HepG2 (cell line): Measurements from ENCODE around the gene ICAM5. TPM values are rescaled to one million over a fixed set of nuclear protein-coding genes. Genes with fewer than 3 reads are reported as not detected.

ENCODE experiments used
- ATAC-seq: fragments of 200-7000 bp; cut with Tn5 transposase; 3 replicates; pipeline ENCODE4 v1.9.1; 2020; ENCODE audit warnings: mild to moderate bottlenecking, moderate library complexity
- BruUV-seq: library from RNA; stranded (reverse); fragments of 400-500 nt; replicated peaks from 2 replicates; lab custom pipeline; 2021; lab: Mats Ljungman, UMichigan
- CTCF ChIA-PET: fragments of 300-600 bp; formaldehyde crosslinking; extraction: SDS; loops from one replicate; lab custom pipeline; 2021; ENCODE audit warnings: low total read pairs, inconsistent platforms, low intra/inter-chr PET ratio; lab: Yijun Ruan, JAX
- POLR2A ChIA-PET: fragments of 350-600 bp; sonication (Branson Sonifier 250); formaldehyde crosslinking; loops from one replicate; lab custom pipeline; 2020; ENCODE audit warnings: antibody characterized with exemption, inconsistent platforms; lab: Yijun Ruan, JAX
- DNase-seq: peaks from one replicate; pipeline ENCODE4 v3.0.0-alpha.2; 2015; ENCODE audit warnings: low spot score
- FAIRE-seq: peaks from 3 replicates; lab custom pipeline; 2011; peaks lifted over from hg19 to GRCh38; lab: Jason Lieb, UNC
- H2AFZ ChIP-seq: one replicate; pipeline ENCODE4 v1.6.1; 2011; ENCODE audit warnings: low read length, inconsistent platforms
- H3K27ac ChIP-seq: fragments of 300-600 bp; 3 replicates; pipeline ENCODE4 v1.8.0; 2011; ENCODE audit warnings: mixed run types, mild to moderate bottlenecking, mixed read lengths, low read length, inconsistent platforms; ENCODE audit not compliant: insufficient read depth; ENCODE audit errors: extremely low read length
- H3K27me3 ChIP-seq, 2 experiments: fragments of 200-600 bp in 1 of 2; 2 replicates in 1 of 2; 3 replicates in 1 of 2; pipeline versions ENCODE4 v1.6.0 to v1.8.0; 2011; ENCODE audit warnings: low read length in 2 of 2, mild to moderate bottlenecking in 2 of 2, moderate library complexity in 2 of 2, inconsistent platforms in 1 of 2; ENCODE audit not compliant: insufficient read depth in 2 of 2, control insufficient read depth in 1 of 2
- H3K36me3 ChIP-seq, 2 experiments: fragments of 200-600 bp in 1 of 2; replicated peaks in 1 of 2; 2 replicates in 1 of 2; 3 replicates in 1 of 2; pipeline versions ENCODE4 v1.5.1 to v1.8.0; 2011; ENCODE audit warnings: low read length in 2 of 2, inconsistent platforms in 1 of 2; ENCODE audit not compliant: insufficient read depth in 2 of 2, control insufficient read depth in 1 of 2
- H3K4me1 ChIP-seq: 2 replicates; pipeline ENCODE4 v1.5.1; 2012; ENCODE audit warnings: low read length, inconsistent platforms; ENCODE audit not compliant: insufficient read depth
- H3K4me2 ChIP-seq: 2 replicates; pipeline ENCODE4 v1.6.0; 2011; ENCODE audit warnings: low read depth, low read length, inconsistent platforms
- H3K4me3 ChIP-seq, 3 experiments: fragments of 200-600 bp in 1 of 3; sonication (generic), shearing (Covaris generic) in 1 of 3; replicated peaks in 1 of 3; 2 replicates each; pipeline ENCODE4 v1.5.1; 2011 to 2016; ENCODE audit warnings: low read length in 3 of 3, inconsistent platforms in 2 of 3, low read depth in 2 of 3, mild to moderate bottlenecking in 2 of 3, control low read depth in 1 of 3, mixed read lengths in 1 of 3; ENCODE audit not compliant: insufficient read depth in 1 of 3
- H3K79me2 ChIP-seq: one replicate; pipeline ENCODE4 v1.6.1; 2011; ENCODE audit warnings: low read length, inconsistent platforms; ENCODE audit not compliant: insufficient read depth
- H3K9ac ChIP-seq: 2 replicates; pipeline ENCODE4 v1.6.0; 2011; ENCODE audit warnings: mild to moderate bottlenecking, low read depth, low read length, inconsistent platforms; ENCODE audit not compliant: insufficient read depth
- H3K9me3 ChIP-seq: 2 replicates; pipeline ENCODE4 v1.5.1; 2012; ENCODE audit warnings: mild to moderate bottlenecking, low read length
- H4K20me1 ChIP-seq: 2 replicates; pipeline ENCODE4 v1.6.0; 2011; ENCODE audit warnings: inconsistent platforms, mild to moderate bottlenecking, low read length, moderate library complexity; ENCODE audit not compliant: insufficient read depth
- BORCS8-MEF2B ChIP-seq: sonication (generic); formaldehyde crosslinking; IDR thresholded peaks from 2 replicates; pipeline ENCODE4 v1.8.0; 2022; ENCODE audit warnings: mild to moderate bottlenecking, missing genetic modification reagents
- DNMT3B ChIP-seq: conservative IDR thresholded peaks from 2 replicates; pipeline ENCODE4 v1.6.1; 2016; ENCODE audit warnings: missing biosample characterization, control low read depth
- NFE2L1 ChIP-seq: sonication (generic); formaldehyde crosslinking; IDR thresholded peaks from 2 replicates; pipeline ENCODE4 v1.4.0; 2020; ENCODE audit warnings: missing genetic modification reagents, mild to moderate bottlenecking, borderline replicate concordance
- PBX2 ChIP-seq: IDR thresholded peaks from 2 replicates; pipeline ENCODE4 v1.6.1; 2016; ENCODE audit warnings: control low read depth
- STAG1 ChIP-seq: sonication (generic); formaldehyde crosslinking; IDR thresholded peaks from 2 replicates; pipeline ENCODE4 v1.4.0; 2020; ENCODE audit warnings: missing genetic modification reagents
- ZMYM4 ChIP-seq: sonication (generic); formaldehyde crosslinking; IDR thresholded peaks from 2 replicates; pipeline ENCODE4 v1.8.1; 2023; ENCODE audit warnings: mild to moderate bottlenecking, missing genetic modification reagents
- ZNF225 ChIP-seq: sonication (generic); formaldehyde crosslinking; IDR thresholded peaks from 2 replicates; pipeline ENCODE4 v1.4.0; 2020; ENCODE audit warnings: mild to moderate bottlenecking, missing genetic modification reagents
- ZNF549 ChIP-seq: sonication (generic); formaldehyde crosslinking; IDR thresholded peaks from 2 replicates; pipeline ENCODE4 v1.5.0; 2020; ENCODE audit warnings: missing genetic modification reagents
- ZSCAN31 ChIP-seq: sonication (generic); formaldehyde crosslinking; IDR thresholded peaks from 2 replicates; pipeline ENCODE4 v1.5.0; 2020; ENCODE audit warnings: low read depth, mild to moderate bottlenecking, missing genetic modification reagents
- WGBS: methylation state at CpG from one replicate; pipeline ENCODE4 v1.1.6; 2017; ENCODE audit warnings: low lambda C conversion rate; 5-methylcytosine and 5-hydroxymethylcytosine counted together
- in situ Hi-C: cut with HindIII; loops from 2 replicates; pipeline ENCODE4 v1.10.0; 2017; ENCODE audit warnings: low pct_unique_long_range_greater_than_20kb; ENCODE audit not compliant: extremely low pct_ligation_motif_present
- intact Hi-C: fragments of 100-400 bp; cut with micrococcal nuclease; formaldehyde crosslinking; loops from one replicate; pipeline ENCODE4 v1.10.0; 2022; ENCODE audit not compliant: unreplicated experiment
- polyA plus RNA-seq, 8 experiments: library from polyadenylated mRNA; depleted of rRNA in 3 of 8; stranded (reverse) in 7 of 8; unstranded in 1 of 8; fragments of >200 nt; fragmentation: Illumina TruSeq in 4 of 8; extraction: Trizol in 4 of 8; gene quantifications; 2 replicates each; pipeline versions ENCODE4 v1.2.1 to v1.2.3, GENCODE V29; 2011 to 2016; ENCODE audit warnings: low read depth in 4 of 8, missing spikeins in 1 of 8, mixed read lengths in 1 of 8; ENCODE audit not compliant: insufficient read depth in 1 of 8
- total RNA-seq, 5 experiments: library from RNA; depleted of rRNA; stranded (reverse); fragments of >200 nt; fragmentation: Illumina TruSeq; extraction: Trizol; gene quantifications; 2 replicates each; pipeline ENCODE4 v1.2.3, GENCODE V29; 2016; ENCODE audit warnings: low read depth in 1 of 5
- TF ChIP-seq, protein P1 (sequence below): sonication (generic); formaldehyde crosslinking; IDR thresholded peaks from 2 replicates; pipeline ENCODE4 v1.9.0; 2021; ENCODE audit warnings: mild to moderate bottlenecking, missing genetic modification reagents
- TF ChIP-seq, protein P2 (sequence below): sonication (generic); formaldehyde crosslinking; IDR thresholded peaks from 2 replicates; pipeline ENCODE4 v1.4.0; 2020; ENCODE audit warnings: missing genetic modification reagents
- TF ChIP-seq, protein P3 (sequence below): sonication (generic); formaldehyde crosslinking; IDR thresholded peaks from 2 replicates; pipeline ENCODE4 v1.8.1; 2023; ENCODE audit warnings: missing genetic modification reagents, mild to moderate bottlenecking, borderline replicate concordance

Gene ICAM5
- total and polyA plus RNA-seq, 2 of the 13 experiments (the other 11 are each of a cell fraction or from before 2014, with no cell fraction given) = 0.46 to 1.6 TPM

- in situ Hi-C loops (no loop called here), intact Hi-C loops (loop anchor here (2.0 to 5.0 kb wide), 2 partner anchors 57 to 320 kb away; partner anchors contain the start of gene DNMT1)
- TSS peak; percentile 69 for BruUV-seq
- H3K4me3 ChIP-seq = peak within 1 kb of the TSS; percentile 64 to 93 (median 88)
- H2AFZ ChIP-seq = no peak within 1 kb of the TSS
- ChIA-PET POLR2A (interaction anchor here (0.5 to 1.6 kb wide), 14 partner anchors 9 to 151 kb away, joined by 3 to 10 read pairs (median 3); partner anchors contain the start of genes ICAM1, RAVER1 and TYK2), CTCF (interaction anchor here (0.6 to 3.5 kb wide), 2 partner anchors 24 to 32 kb away, joined by 4 to 33 read pairs; no protein-coding TSS in a partner anchor)
- H4K20me1 ChIP-seq = no peaks in the 10 kb centered on the region
- no peaks in the 10 kb centered on the region; a peak in 1 of 5 replicates for H3K27me3 ChIP-seq
- H3K9ac ChIP-seq = peak within 1 kb of the TSS; percentile 85
- peaks cover 4 to 23% of the 10 kb centered on the region in 2 experiments; a peak in 4 of 5 replicates for H3K36me3 ChIP-seq
- FAIRE-seq (peak; percentile 94), ATAC-seq (peak; percentile 96), DNase-seq (peak; percentile 99)
- WGBS = under 1% methylated on average over 19 of the region's 77 CpGs
- peak within 1 kb of the TSS; percentile 98 for H3K4me2 ChIP-seq
- peak within 1 kb of the TSS; percentile 80 for H3K27ac ChIP-seq
- H3K79me2 ChIP-seq = peaks cover 11% of the 10 kb centered on the region
- H3K9me3 ChIP-seq = no peaks in the 10 kb centered on the region
- H3K4me1 ChIP-seq = peaks cover 42% of the 10 kb centered on the region
- TF ChIP-seq BORCS8-MEF2B (CRISPR knock-in tag) = peak; percentile 63
- TF ChIP-seq ZSCAN31 = peak; percentile 74
- TF ChIP-seq DNMT3B (CRISPR knock-in tag) = 0 out of 2 replicates have a peak, but pooled peaks have one; percentile 34
- TF ChIP-seq, protein P1, sequence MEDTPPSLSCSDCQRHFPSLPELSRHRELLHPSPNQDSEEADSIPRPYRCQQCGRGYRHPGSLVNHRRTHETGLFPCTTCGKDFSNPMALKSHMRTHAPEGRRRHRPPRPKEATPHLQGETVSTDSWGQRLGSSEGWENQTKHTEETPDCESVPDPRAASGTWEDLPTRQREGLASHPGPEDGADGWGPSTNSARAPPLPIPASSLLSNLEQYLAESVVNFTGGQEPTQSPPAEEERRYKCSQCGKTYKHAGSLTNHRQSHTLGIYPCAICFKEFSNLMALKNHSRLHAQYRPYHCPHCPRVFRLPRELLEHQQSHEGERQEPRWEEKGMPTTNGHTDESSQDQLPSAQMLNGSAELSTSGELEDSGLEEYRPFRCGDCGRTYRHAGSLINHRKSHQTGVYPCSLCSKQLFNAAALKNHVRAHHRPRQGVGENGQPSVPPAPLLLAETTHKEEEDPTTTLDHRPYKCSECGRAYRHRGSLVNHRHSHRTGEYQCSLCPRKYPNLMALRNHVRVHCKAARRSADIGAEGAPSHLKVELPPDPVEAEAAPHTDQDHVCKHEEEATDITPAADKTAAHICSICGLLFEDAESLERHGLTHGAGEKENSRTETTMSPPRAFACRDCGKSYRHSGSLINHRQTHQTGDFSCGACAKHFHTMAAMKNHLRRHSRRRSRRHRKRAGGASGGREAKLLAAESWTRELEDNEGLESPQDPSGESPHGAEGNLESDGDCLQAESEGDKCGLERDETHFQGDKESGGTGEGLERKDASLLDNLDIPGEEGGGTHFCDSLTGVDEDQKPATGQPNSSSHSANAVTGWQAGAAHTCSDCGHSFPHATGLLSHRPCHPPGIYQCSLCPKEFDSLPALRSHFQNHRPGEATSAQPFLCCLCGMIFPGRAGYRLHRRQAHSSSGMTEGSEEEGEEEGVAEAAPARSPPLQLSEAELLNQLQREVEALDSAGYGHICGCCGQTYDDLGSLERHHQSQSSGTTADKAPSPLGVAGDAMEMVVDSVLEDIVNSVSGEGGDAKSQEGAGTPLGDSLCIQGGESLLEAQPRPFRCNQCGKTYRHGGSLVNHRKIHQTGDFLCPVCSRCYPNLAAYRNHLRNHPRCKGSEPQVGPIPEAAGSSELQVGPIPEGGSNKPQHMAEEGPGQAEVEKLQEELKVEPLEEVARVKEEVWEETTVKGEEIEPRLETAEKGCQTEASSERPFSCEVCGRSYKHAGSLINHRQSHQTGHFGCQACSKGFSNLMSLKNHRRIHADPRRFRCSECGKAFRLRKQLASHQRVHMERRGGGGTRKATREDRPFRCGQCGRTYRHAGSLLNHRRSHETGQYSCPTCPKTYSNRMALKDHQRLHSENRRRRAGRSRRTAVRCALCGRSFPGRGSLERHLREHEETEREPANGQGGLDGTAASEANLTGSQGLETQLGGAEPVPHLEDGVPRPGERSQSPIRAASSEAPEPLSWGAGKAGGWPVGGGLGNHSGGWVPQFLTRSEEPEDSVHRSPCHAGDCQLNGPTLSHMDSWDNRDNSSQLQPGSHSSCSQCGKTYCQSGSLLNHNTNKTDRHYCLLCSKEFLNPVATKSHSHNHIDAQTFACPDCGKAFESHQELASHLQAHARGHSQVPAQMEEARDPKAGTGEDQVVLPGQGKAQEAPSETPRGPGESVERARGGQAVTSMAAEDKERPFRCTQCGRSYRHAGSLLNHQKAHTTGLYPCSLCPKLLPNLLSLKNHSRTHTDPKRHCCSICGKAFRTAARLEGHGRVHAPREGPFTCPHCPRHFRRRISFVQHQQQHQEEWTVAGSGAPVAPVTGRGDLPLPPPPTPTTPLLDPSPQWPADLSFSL (CRISPR knock-in tag) = no peak
- peak; percentile 91 for TF ChIP-seq ZNF225
- peak; percentile 4; the same call in 1 of the 2 replicates for TF ChIP-seq STAG1 (CRISPR knock-in tag)
- TF ChIP-seq, protein P2, sequence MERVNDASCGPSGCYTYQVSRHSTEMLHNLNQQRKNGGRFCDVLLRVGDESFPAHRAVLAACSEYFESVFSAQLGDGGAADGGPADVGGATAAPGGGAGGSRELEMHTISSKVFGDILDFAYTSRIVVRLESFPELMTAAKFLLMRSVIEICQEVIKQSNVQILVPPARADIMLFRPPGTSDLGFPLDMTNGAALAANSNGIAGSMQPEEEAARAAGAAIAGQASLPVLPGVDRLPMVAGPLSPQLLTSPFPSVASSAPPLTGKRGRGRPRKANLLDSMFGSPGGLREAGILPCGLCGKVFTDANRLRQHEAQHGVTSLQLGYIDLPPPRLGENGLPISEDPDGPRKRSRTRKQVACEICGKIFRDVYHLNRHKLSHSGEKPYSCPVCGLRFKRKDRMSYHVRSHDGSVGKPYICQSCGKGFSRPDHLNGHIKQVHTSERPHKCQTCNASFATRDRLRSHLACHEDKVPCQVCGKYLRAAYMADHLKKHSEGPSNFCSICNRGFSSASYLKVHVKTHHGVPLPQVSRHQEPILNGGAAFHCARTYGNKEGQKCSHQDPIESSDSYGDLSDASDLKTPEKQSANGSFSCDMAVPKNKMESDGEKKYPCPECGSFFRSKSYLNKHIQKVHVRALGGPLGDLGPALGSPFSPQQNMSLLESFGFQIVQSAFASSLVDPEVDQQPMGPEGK = peak; percentile 24
- no peak for TF ChIP-seq ZNF549 (CRISPR knock-in tag)
- TF ChIP-seq ZMYM4 (CRISPR knock-in tag) = peak; percentile 93
- TF ChIP-seq NFE2L1 (CRISPR knock-in tag) = peak; percentile 44; the same call in 1 of the 2 replicates
- TF ChIP-seq, protein P3, sequence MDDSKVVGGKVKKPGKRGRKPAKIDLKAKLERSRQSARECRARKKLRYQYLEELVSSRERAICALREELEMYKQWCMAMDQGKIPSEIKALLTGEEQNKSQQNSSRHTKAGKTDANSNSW (CRISPR knock-in tag) = peak; percentile 50; the same call in 1 of the 2 replicates
- TF ChIP-seq PBX2 (CRISPR knock-in tag) = no peak
These were observed 37.7 kb upstream of the ICAM5 start, which contains the start of gene MRPL4 for GRCh38 chr19:10251792-10252694. MRPL4 (plus strand) TSS chr19:10252214; CDS start chr19:10252254, 40 bp downstream.
